H9 (cell line): Measurements from ENCODE around the gene GRIK1. TPM values are rescaled to one million over a fixed set of nuclear protein-coding genes. Genes with fewer than 3 reads are reported as not detected.

Source experiments
- DNase-seq: peaks from one replicate; pipeline ENCODE4 v3.0.0-alpha.2; 2017
- H2AFZ ChIP-seq: one replicate; pipeline ENCODE4 v1.6.1; 2013; ENCODE audit warnings: mild to moderate bottlenecking, low read length, control low read depth, moderate library complexity
- H2AK5ac ChIP-seq: 2 replicates; pipeline ENCODE4 v1.6.1; 2013; ENCODE audit warnings: low read length, control low read depth, mixed read lengths; ENCODE audit not compliant: insufficient read length
- H2BK120ac ChIP-seq: one replicate; pipeline ENCODE4 v1.6.1; 2013; ENCODE audit warnings: low read depth, mild to moderate bottlenecking, low read length, control low read depth, inconsistent platforms; ENCODE audit not compliant: poor library complexity, severe bottlenecking
- H2BK12ac ChIP-seq: 2 replicates; pipeline ENCODE4 v1.6.1; 2013; ENCODE audit warnings: low read length, control low read depth, mixed read lengths, low read depth; ENCODE audit not compliant: insufficient read length
- H2BK15ac ChIP-seq: 2 replicates; pipeline ENCODE4 v1.6.1; 2013; ENCODE audit warnings: low read depth, low read length, control low read depth
- H2BK20ac ChIP-seq: one replicate; pipeline ENCODE4 v1.6.1; 2013; ENCODE audit warnings: low read depth, mild to moderate bottlenecking, low read length, control low read depth, inconsistent platforms; ENCODE audit not compliant: poor library complexity, severe bottlenecking
- H2BK5ac ChIP-seq: 2 replicates; pipeline ENCODE4 v1.6.1; 2013; ENCODE audit warnings: low read length, control low read depth, mixed read lengths; ENCODE audit not compliant: insufficient read length
- H3K14ac ChIP-seq: 2 replicates; pipeline ENCODE4 v1.6.1; 2013; ENCODE audit warnings: low read length, control low read depth; ENCODE audit not compliant: insufficient read depth
- H3K18ac ChIP-seq: 2 replicates; pipeline ENCODE4 v1.6.1; 2013; ENCODE audit warnings: low read depth, mild to moderate bottlenecking, mixed read lengths, low read length, control low read depth; ENCODE audit not compliant: insufficient read length
- H3K23ac ChIP-seq: 2 replicates; pipeline ENCODE4 v1.6.1; 2013; ENCODE audit warnings: low read length, control low read depth, mixed read lengths, low read depth; ENCODE audit not compliant: insufficient read length
- H3K23me2 ChIP-seq: 2 replicates; pipeline ENCODE4 v1.6.1; 2013; ENCODE audit warnings: low read depth, mild to moderate bottlenecking, mixed read lengths, low read length, control low read depth; ENCODE audit not compliant: insufficient read length, poor library complexity, severe bottlenecking
- H3K27ac ChIP-seq: 2 replicates; pipeline ENCODE4 v1.5.1; 2013; ENCODE audit warnings: low read length, control low read depth, mixed read lengths, low read depth; ENCODE audit not compliant: insufficient read length
- H3K27me3 ChIP-seq: 2 replicates; pipeline ENCODE4 v1.6.1; 2013; ENCODE audit warnings: low read length, control low read depth, inconsistent platforms; ENCODE audit not compliant: insufficient read depth
- H3K4ac ChIP-seq: 2 replicates; pipeline ENCODE4 v1.6.1; 2013; ENCODE audit warnings: low read depth, mild to moderate bottlenecking, control low read depth, inconsistent platforms, low read length, moderate library complexity
- H3K4me1 ChIP-seq: 2 replicates; pipeline ENCODE4 v1.6.1; 2013; ENCODE audit warnings: low read length, control low read depth, inconsistent platforms; ENCODE audit not compliant: insufficient read depth
- H3K4me2 ChIP-seq: 2 replicates; pipeline ENCODE4 v1.6.1; 2013; ENCODE audit warnings: low read length, control low read depth, mixed read lengths; ENCODE audit not compliant: insufficient read length, insufficient read depth
- H3K56ac ChIP-seq: 2 replicates; pipeline ENCODE4 v1.6.1; 2013; ENCODE audit warnings: low read depth, mild to moderate bottlenecking, mixed read lengths, low read length, control low read depth; ENCODE audit not compliant: insufficient read length
- H3K79me1 ChIP-seq: 2 replicates; pipeline ENCODE4 v1.6.1; 2013; ENCODE audit warnings: low read depth, mild to moderate bottlenecking, moderate library complexity, low read length, control low read depth, inconsistent platforms; ENCODE audit not compliant: insufficient read depth, poor library complexity, severe bottlenecking
- H3K79me2 ChIP-seq: 2 replicates; pipeline ENCODE4 v1.6.1; 2013; ENCODE audit warnings: low read length, control low read depth, inconsistent platforms; ENCODE audit not compliant: insufficient read depth
- H3K9ac ChIP-seq: 2 replicates; pipeline ENCODE4 v1.6.1; 2013; ENCODE audit warnings: low read length, control low read depth, mixed read lengths; ENCODE audit not compliant: insufficient read length; ENCODE audit errors: extremely low read depth
- H3K9me3 ChIP-seq: one replicate; pipeline ENCODE4 v1.6.1; 2013; ENCODE audit warnings: low read depth, low read length, inconsistent platforms; ENCODE audit not compliant: control insufficient read depth
- H3T11ph ChIP-seq: one replicate; pipeline ENCODE4 v1.6.1; 2013; ENCODE audit warnings: mild to moderate bottlenecking, low read length, control low read depth, inconsistent platforms
- H4K20me1 ChIP-seq: one replicate; pipeline ENCODE4 v1.6.1; 2013; ENCODE audit not compliant: control insufficient read depth, insufficient read length, insufficient read depth
- H4K5ac ChIP-seq: 2 replicates; pipeline ENCODE4 v1.6.1; 2013; ENCODE audit warnings: low read depth, mild to moderate bottlenecking, mixed read lengths, low read length, control low read depth; ENCODE audit not compliant: insufficient read length
- H4K8ac ChIP-seq: replicated peaks from 2 replicates; pipeline ENCODE4 v1.6.1; 2013; ENCODE audit warnings: low read length, control low read depth, mixed read lengths, low read depth; ENCODE audit not compliant: insufficient read length
- H4K91ac ChIP-seq: 2 replicates; pipeline ENCODE4 v1.6.1; 2013; ENCODE audit warnings: low read depth, mild to moderate bottlenecking, moderate library complexity, mixed read lengths, low read length, control low read depth; ENCODE audit not compliant: insufficient read length
- H3K27ac Mint-ChIP-seq, 3 experiments: 2 replicates in 2 of 3; 3 replicates in 1 of 3; pipeline ENCODE4 v1.8.0; 2020 to 2021; ENCODE audit warnings: mixed read lengths in 3 of 3, mild to moderate bottlenecking in 1 of 3, moderate library complexity in 1 of 3
- H3K27me3 Mint-ChIP-seq: 2 replicates; pipeline ENCODE4 v1.8.0; 2021; ENCODE audit warnings: low read depth, mild to moderate bottlenecking, moderate library complexity, mixed read lengths
- H3K36me3 Mint-ChIP-seq, 3 experiments: 2 replicates in 2 of 3; 3 replicates in 1 of 3; pipeline ENCODE4 v1.8.0; 2020 to 2021; ENCODE audit warnings: low read depth in 3 of 3, mixed read lengths in 3 of 3; ENCODE audit not compliant: insufficient read depth in 1 of 3
- H3K4me1 Mint-ChIP-seq, 2 experiments: 2 replicates each; pipeline ENCODE4 v1.8.0; 2020; ENCODE audit warnings: mixed read lengths in 2 of 2
- H3K4me3 Mint-ChIP-seq, 2 experiments: 2 replicates in 1 of 2; 3 replicates in 1 of 2; pipeline ENCODE4 v1.8.0; 2020 to 2021; ENCODE audit warnings: mild to moderate bottlenecking in 2 of 2, mixed read lengths in 2 of 2, moderate library complexity in 1 of 2
- H3K9me3 Mint-ChIP-seq, 2 experiments: 2 replicates in 1 of 2; 3 replicates in 1 of 2; pipeline ENCODE4 v1.8.0; 2020; ENCODE audit warnings: mild to moderate bottlenecking in 2 of 2, mixed read lengths in 2 of 2, moderate library complexity in 1 of 2
- CTCF ChIP-seq: fragments of 200-600 bp; sonication (generic); conservative IDR thresholded peaks from 3 replicates; pipeline ENCODE4 v1.8.0; 2021; ENCODE audit warnings: antibody characterized with exemption, mild to moderate bottlenecking
- WGBS: extraction: QIAGEN DNeasy Blood & Tissue Kit; methylation state at CpG from one replicate; pipeline ENCODE4 v1.1.7; 2013; ENCODE audit warnings: missing lambda C conversion rate, low lambda C conversion rate, mixed read lengths; ENCODE audit not compliant: insufficient read length; ENCODE audit errors: extremely low coverage; 5-methylcytosine and 5-hydroxymethylcytosine counted together
- total RNA-seq: library from RNA; stranded (reverse); gene quantifications from 2 replicates; pipeline ENCODE4 v1.2.1, GENCODE V29; 2021

GRIK1 gene
- total RNA-seq, 1 experiment from 2014 or later: not detected

GRCh38 chr21:29513535-29513934 lies 426.3 kb downstream of the GRIK1 start:
- Mint-ChIP-seq H3K36me3 (peaks cover 3 to 17% (median 7%) of the 10 kb centered on the region in 3 experiments; a peak in 3 of 7 replicates), H3K4me3 (no peak overlapping the region), H3K27me3 (no peaks in the 10 kb centered on the region), H3K4me1 (0 out of 4 replicates have a peak, but pooled peaks cover 0 to 4% of the 10 kb centered on the region in 2 experiments), H3K27ac (no peak overlapping the region), H3K9me3 (peaks cover 8 to 10% of the 10 kb centered on the region in 2 experiments; a peak in 4 of 5 replicates)
- no peak overlapping the region for H3K27ac ChIP-seq
- H3K79me1 ChIP-seq: no peaks in the 10 kb centered on the region
- no peak overlapping the region for H4K8ac ChIP-seq
- H2AK5ac ChIP-seq: no peak overlapping the region
- no peak overlapping the region for H3K56ac ChIP-seq
- WGBS: no CpG with 5 or more reads among the region's 1 CpG
- TF ChIP-seq CTCF: no peak
- H2BK15ac ChIP-seq: no peak overlapping the region
- H3K18ac ChIP-seq: no peak overlapping the region
- H3K23me2 ChIP-seq: no peaks in the 10 kb centered on the region
- H4K91ac ChIP-seq: no peak overlapping the region
- H2BK120ac ChIP-seq: no peak overlapping the region
- H3K4me2 ChIP-seq: no peak overlapping the region
- no peak overlapping the region for H2AFZ ChIP-seq
- no peak overlapping the region for H3K23ac ChIP-seq
- H3K9ac ChIP-seq: no peak overlapping the region
- H2BK12ac ChIP-seq: no peak overlapping the region
- no peak for DNase-seq
- H3K79me2 ChIP-seq: no peaks in the 10 kb centered on the region
- no peak overlapping the region for H2BK20ac ChIP-seq
- no peak overlapping the region for H3T11ph ChIP-seq
- no peaks in the 10 kb centered on the region for H3K9me3 ChIP-seq
- no peaks in the 10 kb centered on the region for H3K27me3 ChIP-seq
- H3K4ac ChIP-seq: no peak overlapping the region
- no peak overlapping the region for H3K14ac ChIP-seq
- H4K5ac ChIP-seq: no peak overlapping the region
- no peak overlapping the region for H2BK5ac ChIP-seq
- no peaks in the 10 kb centered on the region for H4K20me1 ChIP-seq
- no peaks in the 10 kb centered on the region for H3K4me1 ChIP-seq
